GM23338 (cell line): ENCODE measurements around the gene AHDC1. TPM values are rescaled to one million over a fixed set of nuclear protein-coding genes. Genes with fewer than 3 reads are reported as not detected.

Experiments
- ATAC-seq: fragments of 200-7000 bp; cut with Tn5 transposase; 3 replicates; pipeline ENCODE4 v1.9.1; 2020
- DNase-seq: peaks from one replicate; pipeline ENCODE4 v3.0.0-alpha.2; 2015; ENCODE audit warnings: low spot score
- H2AFZ ChIP-seq: fragments of 200-600 bp; sonication (generic); 2 replicates; pipeline ENCODE4 v1.8.0; 2016; ENCODE audit warnings: antibody characterized with exemption, mild to moderate bottlenecking, moderate library complexity
- H3F3A ChIP-seq: fragments of 200-600 bp; sonication (generic); replicated peaks from 2 replicates; pipeline ENCODE4 v1.8.0; 2017; ENCODE audit warnings: antibody characterized with exemption, mixed run types, low read depth
- H3K27ac ChIP-seq: fragments of 200-600 bp; sonication (generic); 2 replicates; pipeline ENCODE4 v1.6.1; 2016; ENCODE audit warnings: low read depth
- H3K27me3 ChIP-seq: fragments of 200-600 bp; sonication (generic); 2 replicates; pipeline ENCODE4 v1.8.0; 2016; ENCODE audit warnings: mild to moderate bottlenecking, mixed run types, moderate library complexity; ENCODE audit not compliant: insufficient read depth
- H3K36me3 ChIP-seq: fragments of 200-600 bp; sonication (generic); 2 replicates; pipeline ENCODE4 v1.8.0; 2016; ENCODE audit warnings: mild to moderate bottlenecking; ENCODE audit not compliant: insufficient read depth
- H3K4me1 ChIP-seq: fragments of 200-600 bp; sonication (generic); 2 replicates; pipeline ENCODE4 v1.8.0; 2016; ENCODE audit warnings: mild to moderate bottlenecking, moderate library complexity; ENCODE audit not compliant: insufficient read depth
- H3K4me2 ChIP-seq: fragments of 200-600 bp; sonication (generic); 2 replicates; pipeline ENCODE4 v1.7.1; 2017; ENCODE audit warnings: mixed run types
- H3K4me3 ChIP-seq: fragments of 200-600 bp; sonication (generic); 2 replicates; pipeline ENCODE4 v1.6.1; 2016; ENCODE audit warnings: mixed run types
- H3K79me2 ChIP-seq: fragments of 200-600 bp; sonication (generic); replicated peaks from 2 replicates; pipeline ENCODE4 v1.8.0; 2017; ENCODE audit warnings: mild to moderate bottlenecking; ENCODE audit not compliant: insufficient read depth
- H3K9me2 ChIP-seq: fragments of 200-600 bp; sonication (generic); 2 replicates; pipeline ENCODE4 v1.8.0; 2017; ENCODE audit not compliant: insufficient read depth
- H4K20me1 ChIP-seq: fragments of 200-600 bp; sonication (generic); replicated peaks from 2 replicates; pipeline ENCODE4 v1.8.0; 2017; ENCODE audit warnings: mild to moderate bottlenecking; ENCODE audit not compliant: insufficient read depth
- H3K27ac Mint-ChIP-seq: 2 replicates; pipeline ENCODE4 v1.8.0; 2020; ENCODE audit warnings: inconsistent platforms, mild to moderate bottlenecking, moderate library complexity, mixed read lengths
- H3K27me3 Mint-ChIP-seq: 3 replicates; pipeline ENCODE4 v1.8.0; 2022; ENCODE audit warnings: low read depth, mild to moderate bottlenecking, moderate library complexity, mixed read lengths, inconsistent platforms; ENCODE audit not compliant: insufficient read depth, poor library complexity
- H3K36me3 Mint-ChIP-seq: 3 replicates; pipeline ENCODE4 v1.8.0; 2021; ENCODE audit warnings: low read depth, mild to moderate bottlenecking, inconsistent platforms, moderate library complexity, mixed read lengths
- H3K4me1 Mint-ChIP-seq: 3 replicates; pipeline ENCODE4 v1.8.0; 2020; ENCODE audit warnings: mild to moderate bottlenecking, inconsistent platforms, mixed read lengths
- H3K4me3 Mint-ChIP-seq: 3 replicates; pipeline ENCODE4 v1.8.0; 2021; ENCODE audit warnings: moderate library complexity, mild to moderate bottlenecking, inconsistent platforms, mixed read lengths
- H3K9me3 Mint-ChIP-seq: 3 replicates; pipeline ENCODE4 v1.8.0; 2020; ENCODE audit warnings: moderate library complexity, mild to moderate bottlenecking, inconsistent platforms, mixed read lengths
- EZH2 ChIP-seq: fragments of 200-600 bp; sonication (generic); IDR thresholded peaks from one replicate; pipeline ENCODE4 v1.8.0; 2017; ENCODE audit warnings: antibody characterized with exemption, mild to moderate bottlenecking, low read depth; ENCODE audit not compliant: unreplicated experiment
- EZH2phosphoT487 ChIP-seq: fragments of 200-600 bp; sonication (generic); IDR thresholded peaks from one replicate; pipeline ENCODE4 v1.8.1; 2018; ENCODE audit warnings: antibody characterized with exemption; ENCODE audit not compliant: unreplicated experiment
- JUNB ChIP-seq: IDR thresholded peaks from one replicate; pipeline ENCODE4 v1.6.1; 2016; ENCODE audit warnings: antibody characterized with exemption; ENCODE audit not compliant: unreplicated experiment
- POLR2AphosphoS5 ChIP-seq: IDR thresholded peaks from 2 replicates; pipeline ENCODE4 v1.6.1; 2016; ENCODE audit warnings: antibody characterized with exemption, low read depth
- STAT1 ChIP-seq: IDR thresholded peaks from one replicate; pipeline ENCODE4 v1.6.1; 2016; ENCODE audit warnings: antibody characterized with exemption; ENCODE audit not compliant: unreplicated experiment
- polyA plus RNA-seq: library from polyadenylated mRNA; unstranded; fragments of >200 nt; fragmentation: Nextera tagmentation; extraction: Ambion mirVana; gene quantifications from 2 replicates; pipeline ENCODE4 v1.2.1, GENCODE V29; 2016
- total RNA-seq: library from RNA; depleted of rRNA; stranded (reverse); fragments of >200 nt; shearing (Covaris generic); gene quantifications from 2 replicates; pipeline ENCODE4 v1.2.3, GENCODE V29; 2014
- TF ChIP-seq, protein P1 (sequence below): IDR thresholded peaks from 2 replicates; pipeline ENCODE4 v1.6.1; 2016; ENCODE audit warnings: antibody characterized with exemption
- TF ChIP-seq, protein P2 (sequence below): IDR thresholded peaks from one replicate; pipeline ENCODE4 v1.6.1; 2018; ENCODE audit warnings: antibody characterized with exemption; ENCODE audit not compliant: unreplicated experiment
- TF ChIP-seq, protein P3 (sequence below), 2 experiments: fragments of 200-600 bp in 1 of 2; sonication (generic) in 1 of 2; conservative IDR thresholded peaks; 2 replicates each; pipeline versions ENCODE4 v1.5.1 to v1.6.1; 2016 to 2017; ENCODE audit warnings: antibody characterized with exemption in 2 of 2, low read depth in 2 of 2, mild to moderate bottlenecking in 2 of 2, moderate library complexity in 1 of 2

AHDC1 gene
- total and polyA plus RNA-seq, 2 experiments from 2014 or later, result 8.3 to 22.2 TPM

DNA sequence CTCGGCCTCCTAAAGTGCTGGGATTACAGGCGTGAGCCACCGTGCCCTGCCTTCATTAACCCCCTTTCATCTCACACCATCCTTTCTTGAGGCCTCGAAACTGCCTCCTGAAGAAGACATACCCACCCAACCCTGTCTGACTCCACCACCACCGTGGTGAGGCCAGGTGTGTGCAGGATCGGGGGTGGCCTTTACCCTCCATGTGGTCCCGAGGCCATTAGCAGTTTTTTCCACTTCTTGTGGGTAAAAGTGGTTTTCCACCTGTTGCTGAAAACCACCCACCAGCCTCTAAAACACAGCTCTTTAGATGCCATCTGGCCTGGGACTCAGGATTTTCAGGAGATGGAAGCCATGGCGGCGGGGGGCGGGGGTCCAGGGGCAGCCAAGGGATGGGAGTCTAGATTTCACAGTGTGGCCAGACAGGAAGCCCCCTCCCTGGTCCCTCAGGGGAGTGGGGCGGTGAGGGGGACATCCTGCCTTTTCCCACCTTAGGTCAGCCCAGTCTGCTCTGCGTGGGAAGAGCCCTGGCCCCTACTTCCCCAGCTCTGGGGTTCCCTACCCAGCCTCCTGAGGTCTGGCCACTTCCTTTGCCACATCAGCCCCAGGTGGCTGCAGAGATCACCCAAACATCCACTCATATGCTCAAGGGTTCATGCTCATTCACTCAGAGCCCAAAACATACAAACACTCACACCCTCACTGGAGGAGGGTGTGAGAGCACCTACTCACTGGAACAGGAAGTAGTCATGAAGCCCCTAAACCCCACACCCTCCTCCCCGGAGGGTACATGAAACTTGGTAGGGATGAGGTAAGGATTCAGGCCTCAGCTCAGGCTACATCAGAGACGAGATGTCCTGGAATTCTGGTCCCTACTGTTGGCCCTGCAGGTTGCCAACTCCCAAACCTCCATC lies 28.7 kb upstream of the AHDC1 start:
- Histone ChIP-seq H3F3A (peaks cover 5% of the 10 kb centered on the region), H3K4me3 (no peak overlapping the region), H2AFZ (no peak overlapping the region), H3K79me2 (no peaks in the 10 kb centered on the region), H3K27ac (no peak overlapping the region), H3K4me2 (no peak overlapping the region), H3K9me2 (no peaks in the 10 kb centered on the region), H4K20me1 (no peaks in the 10 kb centered on the region), H3K36me3 (no peaks in the 10 kb centered on the region), H3K27me3 (peaks cover 43% of the 10 kb centered on the region), H3K4me1 (peaks cover 17% of the 10 kb centered on the region)
- H3K36me3 Mint-ChIP-seq, result no peaks in the 10 kb centered on the region
- no peak overlapping the region for H3K4me3 Mint-ChIP-seq
- peaks cover 35% of the 10 kb centered on the region for H3K27me3 Mint-ChIP-seq
- no peak overlapping the region for H3K27ac Mint-ChIP-seq
- DNase-seq, result no peak
- ATAC-seq, result no peak
- H3K4me1 Mint-ChIP-seq, result peaks cover 33% of the 10 kb centered on the region
- TF ChIP-seq EZH2phosphoT487, result no peak
- peak; percentile 10 for TF ChIP-seq EZH2
- no peaks in the 10 kb centered on the region for H3K9me3 Mint-ChIP-seq

DNA sequence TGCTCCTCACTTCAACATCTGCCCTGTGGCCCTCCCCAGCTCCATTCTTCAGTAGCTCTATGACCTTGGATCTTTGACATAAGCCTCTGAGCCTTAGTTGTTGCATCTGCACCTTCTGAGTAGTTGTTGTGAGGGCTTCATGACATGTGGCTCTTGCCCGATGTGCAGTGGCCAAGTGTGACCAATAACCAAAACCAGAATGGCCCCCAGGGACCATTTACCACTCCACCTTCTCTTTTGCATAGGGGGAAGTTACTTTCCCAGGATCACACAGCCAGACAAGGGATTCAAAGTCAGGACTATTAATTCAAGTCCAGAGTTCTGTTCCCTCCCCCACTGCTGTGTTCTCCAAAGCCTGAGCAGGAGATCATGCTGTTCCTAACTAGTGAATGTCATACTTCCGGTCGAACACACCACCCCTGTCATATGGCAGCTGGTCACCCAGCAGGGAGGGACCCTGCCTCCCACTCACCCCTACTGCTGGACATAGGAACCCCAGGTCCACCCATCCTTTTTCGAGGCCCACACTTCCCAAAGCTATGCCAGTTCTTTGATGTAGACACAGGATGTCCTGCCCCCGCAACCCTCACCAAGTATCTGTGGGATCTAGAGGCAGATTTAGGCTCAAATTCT lies 27.0 kb upstream of the AHDC1 start:
- Histone ChIP-seq H3K36me3 (no peaks in the 10 kb centered on the region), H2AFZ (no peak overlapping the region), H3K4me1 (peaks cover 17% of the 10 kb centered on the region), H3F3A (no peaks in the 10 kb centered on the region; the same call in none of the 2 replicates), H3K9me2 (no peaks in the 10 kb centered on the region), H4K20me1 (no peaks in the 10 kb centered on the region), H3K27ac (no peak overlapping the region), H3K4me3 (no peak overlapping the region), H3K79me2 (no peaks in the 10 kb centered on the region), H3K4me2 (no peak overlapping the region), H3K27me3 (peaks cover 38% of the 10 kb centered on the region)
- no peak overlapping the region for H3K27ac Mint-ChIP-seq
- H3K4me1 Mint-ChIP-seq, result peaks cover 33% of the 10 kb centered on the region
- no peak overlapping the region for H3K4me3 Mint-ChIP-seq
- peaks cover 34% of the 10 kb centered on the region for H3K27me3 Mint-ChIP-seq
- no peak for ATAC-seq
- H3K36me3 Mint-ChIP-seq, result no peaks in the 10 kb centered on the region
- DNase-seq, result no peak
- no peaks in the 10 kb centered on the region for H3K9me3 Mint-ChIP-seq
- TF ChIP-seq STAT1 (no peak), JUNB (no peak), POLR2AphosphoS5 (no peak)
- TF ChIP-seq, protein P1, sequence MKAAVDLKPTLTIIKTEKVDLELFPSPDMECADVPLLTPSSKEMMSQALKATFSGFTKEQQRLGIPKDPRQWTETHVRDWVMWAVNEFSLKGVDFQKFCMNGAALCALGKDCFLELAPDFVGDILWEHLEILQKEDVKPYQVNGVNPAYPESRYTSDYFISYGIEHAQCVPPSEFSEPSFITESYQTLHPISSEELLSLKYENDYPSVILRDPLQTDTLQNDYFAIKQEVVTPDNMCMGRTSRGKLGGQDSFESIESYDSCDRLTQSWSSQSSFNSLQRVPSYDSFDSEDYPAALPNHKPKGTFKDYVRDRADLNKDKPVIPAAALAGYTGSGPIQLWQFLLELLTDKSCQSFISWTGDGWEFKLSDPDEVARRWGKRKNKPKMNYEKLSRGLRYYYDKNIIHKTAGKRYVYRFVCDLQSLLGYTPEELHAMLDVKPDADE, result no peak
- TF ChIP-seq, protein P2, sequence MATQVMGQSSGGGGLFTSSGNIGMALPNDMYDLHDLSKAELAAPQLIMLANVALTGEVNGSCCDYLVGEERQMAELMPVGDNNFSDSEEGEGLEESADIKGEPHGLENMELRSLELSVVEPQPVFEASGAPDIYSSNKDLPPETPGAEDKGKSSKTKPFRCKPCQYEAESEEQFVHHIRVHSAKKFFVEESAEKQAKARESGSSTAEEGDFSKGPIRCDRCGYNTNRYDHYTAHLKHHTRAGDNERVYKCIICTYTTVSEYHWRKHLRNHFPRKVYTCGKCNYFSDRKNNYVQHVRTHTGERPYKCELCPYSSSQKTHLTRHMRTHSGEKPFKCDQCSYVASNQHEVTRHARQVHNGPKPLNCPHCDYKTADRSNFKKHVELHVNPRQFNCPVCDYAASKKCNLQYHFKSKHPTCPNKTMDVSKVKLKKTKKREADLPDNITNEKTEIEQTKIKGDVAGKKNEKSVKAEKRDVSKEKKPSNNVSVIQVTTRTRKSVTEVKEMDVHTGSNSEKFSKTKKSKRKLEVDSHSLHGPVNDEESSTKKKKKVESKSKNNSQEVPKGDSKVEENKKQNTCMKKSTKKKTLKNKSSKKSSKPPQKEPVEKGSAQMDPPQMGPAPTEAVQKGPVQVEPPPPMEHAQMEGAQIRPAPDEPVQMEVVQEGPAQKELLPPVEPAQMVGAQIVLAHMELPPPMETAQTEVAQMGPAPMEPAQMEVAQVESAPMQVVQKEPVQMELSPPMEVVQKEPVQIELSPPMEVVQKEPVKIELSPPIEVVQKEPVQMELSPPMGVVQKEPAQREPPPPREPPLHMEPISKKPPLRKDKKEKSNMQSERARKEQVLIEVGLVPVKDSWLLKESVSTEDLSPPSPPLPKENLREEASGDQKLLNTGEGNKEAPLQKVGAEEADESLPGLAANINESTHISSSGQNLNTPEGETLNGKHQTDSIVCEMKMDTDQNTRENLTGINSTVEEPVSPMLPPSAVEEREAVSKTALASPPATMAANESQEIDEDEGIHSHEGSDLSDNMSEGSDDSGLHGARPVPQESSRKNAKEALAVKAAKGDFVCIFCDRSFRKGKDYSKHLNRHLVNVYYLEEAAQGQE, result no peak
- TF ChIP-seq, protein P3, sequence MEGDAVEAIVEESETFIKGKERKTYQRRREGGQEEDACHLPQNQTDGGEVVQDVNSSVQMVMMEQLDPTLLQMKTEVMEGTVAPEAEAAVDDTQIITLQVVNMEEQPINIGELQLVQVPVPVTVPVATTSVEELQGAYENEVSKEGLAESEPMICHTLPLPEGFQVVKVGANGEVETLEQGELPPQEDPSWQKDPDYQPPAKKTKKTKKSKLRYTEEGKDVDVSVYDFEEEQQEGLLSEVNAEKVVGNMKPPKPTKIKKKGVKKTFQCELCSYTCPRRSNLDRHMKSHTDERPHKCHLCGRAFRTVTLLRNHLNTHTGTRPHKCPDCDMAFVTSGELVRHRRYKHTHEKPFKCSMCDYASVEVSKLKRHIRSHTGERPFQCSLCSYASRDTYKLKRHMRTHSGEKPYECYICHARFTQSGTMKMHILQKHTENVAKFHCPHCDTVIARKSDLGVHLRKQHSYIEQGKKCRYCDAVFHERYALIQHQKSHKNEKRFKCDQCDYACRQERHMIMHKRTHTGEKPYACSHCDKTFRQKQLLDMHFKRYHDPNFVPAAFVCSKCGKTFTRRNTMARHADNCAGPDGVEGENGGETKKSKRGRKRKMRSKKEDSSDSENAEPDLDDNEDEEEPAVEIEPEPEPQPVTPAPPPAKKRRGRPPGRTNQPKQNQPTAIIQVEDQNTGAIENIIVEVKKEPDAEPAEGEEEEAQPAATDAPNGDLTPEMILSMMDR (conservative IDR thresholded peaks at IDR 0.05; ENCODE audit: low read depth in 2 of 2), result no peak
